Measurements from ENCODE around the gene VIM.

VIM gene

DNA sequence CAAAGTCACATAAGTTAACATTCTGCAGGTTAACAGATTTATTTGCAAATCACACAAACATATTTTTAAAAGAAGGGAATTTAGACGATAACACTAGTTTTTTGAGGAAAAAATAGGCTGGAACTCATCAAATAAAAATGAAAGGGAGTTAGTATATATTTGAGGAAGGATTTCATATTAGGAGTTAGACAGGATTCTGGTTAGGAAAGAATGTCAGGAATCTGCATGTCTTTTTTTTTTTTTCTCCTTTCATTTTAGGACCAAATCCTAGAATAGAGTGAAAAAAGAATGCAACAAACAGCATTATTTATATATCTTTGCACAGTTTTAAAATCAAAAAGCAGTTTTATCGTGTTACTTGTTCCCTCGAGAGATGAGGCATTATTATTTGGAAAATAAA, 17.7 kb upstream of the VIM start:
- no peak for DNase-seq

DNA sequence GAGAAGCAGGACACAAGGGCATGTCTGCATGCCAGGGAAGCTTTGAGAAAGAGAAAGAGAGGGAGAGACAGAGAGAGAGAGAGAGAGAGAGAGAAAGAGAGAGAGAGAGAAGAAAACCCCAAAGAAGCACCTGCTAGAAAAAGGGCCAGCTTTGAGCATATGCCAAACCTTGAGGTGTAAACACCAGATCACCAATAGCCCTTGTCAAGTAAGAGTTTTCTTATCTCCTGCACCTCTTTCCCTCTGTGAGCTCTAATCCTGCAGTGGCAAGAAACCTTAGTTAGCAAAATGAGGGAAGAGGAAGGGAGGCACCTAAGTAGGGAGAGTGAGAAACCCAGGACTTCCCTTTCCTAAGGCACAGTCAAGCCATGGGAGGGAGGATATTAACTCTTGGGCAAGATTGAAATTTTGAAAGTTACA, 15.2 kb upstream of the VIM start:
- DNase-seq, result no peak

DNA sequence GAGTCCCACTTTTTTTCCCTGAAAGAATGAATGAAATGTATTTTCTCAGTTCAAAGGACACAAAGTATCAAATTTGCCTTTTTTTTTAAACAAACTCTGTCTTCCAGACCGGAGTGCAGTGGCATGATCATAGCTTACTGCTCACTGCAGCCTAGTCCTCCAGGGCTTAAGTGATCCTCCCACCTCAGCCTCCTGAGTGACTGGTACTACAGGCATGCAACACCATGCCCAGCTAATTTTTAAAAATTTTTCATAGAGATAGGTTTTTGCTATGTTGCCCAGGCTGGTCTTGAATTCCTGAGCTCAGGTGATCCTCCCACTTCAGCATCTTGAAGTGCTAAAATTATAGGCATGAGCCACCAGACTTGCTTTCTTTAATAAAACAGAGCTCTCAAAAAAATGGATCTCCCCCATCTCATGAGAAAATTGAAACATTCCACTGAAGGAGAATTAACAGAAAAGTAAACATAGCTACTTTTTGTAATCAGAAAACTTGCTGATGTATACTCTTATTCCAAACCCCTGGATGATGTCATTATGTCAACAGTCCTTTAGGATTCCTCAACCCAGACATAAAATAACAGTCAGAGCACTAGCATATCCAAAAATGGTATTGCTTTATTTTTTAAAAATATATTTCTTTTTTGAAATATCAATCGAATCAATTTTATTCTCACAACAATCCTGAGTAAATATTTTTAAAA, 14.2 kb upstream of the VIM start:
- no peak for DNase-seq

DNA sequence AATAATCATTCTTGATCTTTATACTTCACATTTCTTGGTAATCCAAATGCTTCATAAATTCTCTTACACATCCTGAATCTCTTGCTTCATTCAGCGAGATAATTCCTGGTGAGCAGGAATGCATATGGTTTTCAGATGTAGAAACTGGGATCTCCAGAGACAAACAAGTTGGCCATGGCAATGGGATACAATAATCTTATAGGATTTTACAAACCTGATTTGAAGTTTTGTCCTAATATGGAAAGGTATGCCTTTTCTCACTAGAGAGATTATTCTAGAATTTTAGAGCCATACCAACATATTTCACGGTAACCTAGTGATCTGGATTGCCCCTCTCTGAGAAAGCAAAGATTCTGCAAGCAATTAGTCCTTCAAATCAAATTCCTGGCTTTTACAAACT, 13.5 kb upstream of the VIM start:
- no peak for DNase-seq

DNA sequence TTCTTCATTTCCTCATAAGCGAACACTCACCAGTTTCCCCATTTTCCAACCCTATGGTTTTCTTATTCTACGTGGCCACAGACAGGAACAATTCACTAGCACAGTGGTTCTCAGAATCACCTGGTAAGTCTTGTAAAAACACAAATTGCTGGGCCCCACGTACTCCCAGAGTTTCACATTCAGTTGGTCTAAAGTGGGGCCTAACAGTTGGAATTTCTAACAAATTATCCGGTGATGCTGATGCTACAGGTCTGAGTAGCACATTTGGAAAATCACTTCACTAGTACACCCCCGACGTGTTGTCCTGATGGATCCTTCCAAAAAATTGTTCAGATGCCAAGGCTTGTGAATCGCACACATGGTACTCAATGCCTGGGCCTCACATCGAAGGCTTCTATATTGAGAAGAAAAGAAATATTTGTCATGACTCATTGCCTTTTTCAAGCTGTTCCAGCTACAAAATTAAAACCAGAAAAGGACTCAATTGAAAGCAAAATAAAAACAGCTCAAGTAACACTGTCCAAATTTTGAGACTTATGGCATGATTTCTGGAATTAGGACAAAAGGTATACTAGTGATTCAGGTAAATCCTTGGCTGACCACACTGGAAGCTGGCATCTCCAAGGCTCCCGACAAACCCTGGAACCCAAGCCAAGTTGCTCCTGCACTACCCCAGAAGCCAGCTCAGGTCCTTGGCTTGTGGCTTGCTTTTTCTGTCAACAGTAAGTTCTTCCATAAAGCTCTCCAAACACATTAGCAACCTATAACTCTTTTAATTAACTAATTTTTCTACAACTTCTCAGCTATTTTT, 12.9 kb upstream of the VIM start:
- no peak for DNase-seq

DNA sequence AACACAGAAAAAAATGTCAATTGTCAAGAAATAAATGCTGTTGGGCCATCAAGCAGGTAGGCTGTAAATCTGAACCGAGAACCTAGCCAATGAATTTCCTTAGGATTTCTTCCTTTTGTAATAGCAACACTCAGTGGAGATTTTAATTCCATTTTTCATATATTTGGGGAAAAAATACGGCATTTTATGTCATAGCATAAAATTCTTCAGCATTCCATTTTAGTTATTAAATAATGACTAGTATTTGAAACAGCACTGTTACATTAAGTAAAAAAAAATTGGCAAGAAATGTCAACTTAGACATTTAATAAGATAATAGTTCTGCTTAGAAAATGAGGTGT, 12.3 kb upstream of the VIM start:
- DNase-seq, result no peak

DNA sequence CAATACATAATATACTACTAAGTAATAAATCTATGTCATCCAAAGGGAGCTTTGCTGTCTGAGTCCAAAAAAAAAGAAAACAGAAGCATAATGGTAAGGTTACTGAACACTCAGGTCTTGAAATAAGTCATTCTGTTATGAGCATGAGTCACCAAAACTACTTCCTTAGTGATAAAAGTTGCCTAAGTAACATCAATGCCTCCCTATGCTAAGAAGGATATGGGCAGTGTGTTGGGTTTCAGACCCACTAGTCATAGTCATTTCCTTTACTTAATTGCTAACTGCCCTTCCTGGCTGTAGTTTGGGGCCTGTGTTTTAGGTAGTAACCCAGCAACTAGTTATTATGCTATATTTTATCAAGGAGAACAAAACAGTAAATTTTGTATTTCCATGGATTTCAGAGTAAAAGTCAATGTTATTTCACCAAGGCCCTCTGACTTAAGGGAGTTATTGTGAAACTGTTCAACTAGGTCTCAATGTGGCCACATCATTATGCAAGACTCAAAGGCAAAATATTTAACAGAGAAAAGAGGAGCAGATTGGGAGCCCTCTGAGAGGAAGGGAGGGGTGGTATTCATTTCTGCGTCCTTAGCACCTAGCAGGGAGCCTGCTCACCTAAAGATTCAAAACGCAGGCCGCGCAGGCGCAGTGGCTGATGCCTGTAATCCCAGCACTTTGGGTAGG, 11.7 kb upstream of the VIM start:
- no peak for DNase-seq

DNA sequence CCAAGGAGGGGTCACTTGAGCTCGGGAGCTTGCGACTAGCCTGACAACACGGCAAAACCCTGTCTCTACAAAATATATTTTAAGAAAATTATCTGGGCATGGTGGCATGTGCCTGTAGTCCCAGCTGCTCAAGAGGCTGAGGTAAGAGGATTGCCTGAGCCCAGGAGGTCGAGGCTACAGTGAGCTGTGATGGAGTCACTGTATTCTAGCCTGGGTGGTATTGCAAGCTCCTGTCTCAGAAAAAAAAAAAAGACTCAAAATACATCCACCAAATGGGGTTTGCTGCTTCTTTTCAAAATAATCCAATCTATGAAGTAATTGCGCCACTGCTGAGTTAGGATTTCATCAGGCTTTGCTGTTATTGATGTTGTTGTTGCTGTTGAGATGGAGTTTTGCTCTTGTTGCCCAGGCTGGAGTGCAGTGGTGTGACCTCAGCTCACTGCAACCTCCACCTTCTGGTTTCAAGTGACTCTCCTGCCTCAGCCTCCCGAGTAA, 11.1 kb upstream of the VIM start:
- DNase-seq, result no peak

DNA sequence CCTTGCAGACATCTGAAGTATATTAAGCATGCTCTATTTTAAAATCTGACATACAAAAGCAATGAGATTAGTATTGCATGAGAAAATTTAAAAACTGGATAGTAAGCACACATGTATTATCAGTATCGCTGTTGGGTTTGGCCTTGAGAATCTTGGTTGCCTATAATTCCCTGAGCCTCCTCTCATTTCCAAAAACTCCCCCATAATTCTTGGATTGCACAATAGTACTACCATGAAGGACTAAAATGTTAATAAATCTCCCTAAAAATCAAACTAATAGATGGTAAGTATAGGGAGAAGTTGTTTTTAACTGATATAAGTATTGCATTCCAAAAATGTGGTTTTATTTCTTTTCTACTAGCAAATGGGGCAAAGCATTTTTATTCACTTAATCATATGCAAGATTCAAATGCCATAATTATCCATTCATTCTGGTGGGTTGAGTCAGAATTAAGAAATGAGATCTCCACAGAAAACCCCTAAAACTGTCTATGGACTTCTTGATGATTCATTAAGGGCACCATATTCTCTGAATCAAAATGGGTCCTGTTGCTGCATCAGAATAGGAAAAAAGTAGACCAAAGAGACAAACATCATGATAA, 10.3 kb upstream of the VIM start:
- no peak for DNase-seq

DNA sequence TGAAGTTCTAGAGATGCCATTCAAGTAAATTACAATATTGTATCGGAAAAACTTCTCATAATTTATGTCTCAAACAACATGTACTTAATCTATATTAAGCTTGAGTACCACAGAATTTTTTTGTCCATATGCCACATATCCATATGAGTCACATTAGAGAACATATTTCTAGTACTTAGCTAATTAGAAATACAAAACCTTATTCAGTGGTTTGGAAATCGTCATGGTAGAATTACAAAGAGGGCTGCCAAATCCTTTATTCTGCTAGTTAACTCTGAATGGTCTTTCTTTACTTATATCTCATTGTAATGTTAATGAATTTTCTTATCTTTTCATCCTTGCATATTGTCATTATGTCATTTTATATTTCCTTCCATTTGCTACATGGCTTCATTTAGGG, 9.0 kb upstream of the VIM start:
- no peak for DNase-seq

DNA sequence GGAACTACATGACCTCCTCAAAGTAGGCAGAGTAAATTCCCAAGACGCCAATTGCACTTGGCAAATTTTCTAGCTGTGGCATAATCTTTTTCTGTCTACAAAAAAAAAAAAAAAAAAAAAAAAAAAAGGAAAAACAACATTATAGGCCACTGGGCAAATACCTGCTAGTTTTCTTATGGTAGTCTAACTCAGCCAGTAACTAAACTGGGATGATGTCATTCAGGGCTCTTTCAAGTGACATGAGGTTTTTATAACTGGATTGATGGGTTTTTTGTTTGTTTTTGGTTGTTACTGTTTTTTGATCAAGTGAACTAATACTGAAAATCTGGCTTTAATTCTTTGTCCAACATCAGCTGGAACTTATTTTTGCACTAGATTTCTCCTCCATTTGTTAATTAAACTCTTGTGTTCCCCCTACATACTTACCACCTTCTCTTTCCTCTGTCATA, 7.4 kb upstream of the VIM start:
- DNase-seq, result no peak

DNA sequence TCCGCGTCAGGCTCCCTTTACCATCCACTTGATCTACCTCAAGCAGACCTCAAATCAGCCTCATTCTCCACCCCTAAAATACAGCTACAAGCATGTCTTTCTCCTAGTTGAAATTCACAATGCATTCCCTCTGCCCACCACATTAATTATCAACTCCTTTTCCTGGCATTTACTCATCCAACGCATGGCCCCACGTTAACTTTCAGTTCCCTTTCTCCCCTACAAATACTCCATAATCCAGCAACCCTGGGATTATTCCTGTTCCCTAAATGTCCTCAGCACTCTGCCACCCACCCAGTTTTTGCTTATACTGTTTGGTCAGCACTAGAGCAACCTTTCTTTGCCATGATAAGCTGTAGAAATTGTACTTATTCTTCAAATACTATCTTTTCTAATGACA, 5.7 kb upstream of the VIM start:
- DNase-seq, result no peak

DNA sequence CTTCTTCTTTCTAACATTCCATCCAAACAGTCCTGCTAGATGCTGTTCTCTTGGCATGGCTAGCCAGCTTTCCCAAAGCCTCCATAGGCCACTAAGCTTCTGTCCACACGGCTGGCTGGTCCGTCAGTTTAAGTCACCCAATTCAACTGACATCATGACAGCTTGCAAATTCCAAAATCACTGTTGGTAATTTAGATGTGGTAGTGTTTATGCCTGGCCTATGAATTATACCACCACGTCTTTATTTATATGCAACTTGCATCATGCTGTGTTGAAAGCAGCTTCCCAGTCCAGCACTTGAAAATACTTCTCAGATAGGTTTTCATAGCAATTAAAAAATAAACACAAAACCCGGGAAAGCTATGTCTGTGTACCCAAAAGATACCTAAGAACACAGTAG, 2.2 kb upstream of the VIM start:
- DNase-seq, result no peak

DNA sequence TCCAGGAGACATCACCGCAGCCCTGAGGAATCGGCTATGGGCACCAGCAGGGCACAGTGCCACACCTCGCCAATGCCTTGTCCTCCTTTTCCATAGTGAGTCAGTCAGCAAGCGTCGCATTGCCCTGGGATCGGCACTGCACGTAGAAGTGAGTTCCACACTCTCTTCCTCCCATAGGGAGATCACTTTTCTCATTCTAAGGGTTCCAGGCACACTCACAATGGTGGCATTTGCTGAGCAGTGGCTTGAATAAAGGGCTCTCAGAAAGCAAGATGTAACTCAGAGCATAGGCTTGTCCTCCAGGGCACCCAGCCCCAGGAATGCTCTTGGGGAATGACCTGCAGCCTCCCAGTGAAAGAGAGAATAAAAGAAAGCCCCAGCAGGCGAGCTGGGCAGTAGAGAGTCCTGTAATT, 1.1 kb upstream of the VIM start:
- DNase-seq, result no peak

DNA sequence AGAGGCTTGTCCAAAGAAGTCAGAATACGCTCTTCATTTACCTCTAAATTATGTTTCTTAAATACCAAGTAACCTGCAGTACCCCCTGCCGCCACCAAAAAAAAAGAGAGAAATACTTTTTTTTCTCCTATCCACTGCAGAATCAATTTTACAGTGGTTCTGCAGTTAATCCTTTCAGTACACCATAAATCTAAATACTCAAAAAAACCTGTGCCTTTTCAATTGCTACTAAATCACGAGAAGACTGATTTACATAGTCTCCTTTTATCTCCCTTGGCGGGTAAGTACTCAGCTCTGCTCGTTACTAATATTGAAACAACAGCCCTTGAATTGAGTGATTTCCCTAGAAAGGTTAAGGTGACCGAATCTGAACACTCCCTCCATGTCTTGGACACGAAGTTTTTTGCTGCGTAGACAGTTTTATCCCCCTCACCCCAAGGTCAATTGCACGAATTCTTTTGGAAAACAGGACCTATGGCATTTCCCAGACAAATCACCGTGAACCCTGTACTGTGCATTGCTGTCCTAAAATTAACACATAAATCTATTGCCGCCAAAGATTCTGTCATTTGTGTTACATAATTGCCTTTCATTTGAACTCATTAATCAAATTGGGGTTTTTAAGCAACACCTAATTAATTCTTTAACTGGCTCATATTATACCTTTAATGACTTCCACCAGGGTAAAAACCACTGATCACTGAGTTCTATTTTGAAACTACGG, 512 bp upstream of the VIM start:
- DNase-seq, result no peak

DNA sequence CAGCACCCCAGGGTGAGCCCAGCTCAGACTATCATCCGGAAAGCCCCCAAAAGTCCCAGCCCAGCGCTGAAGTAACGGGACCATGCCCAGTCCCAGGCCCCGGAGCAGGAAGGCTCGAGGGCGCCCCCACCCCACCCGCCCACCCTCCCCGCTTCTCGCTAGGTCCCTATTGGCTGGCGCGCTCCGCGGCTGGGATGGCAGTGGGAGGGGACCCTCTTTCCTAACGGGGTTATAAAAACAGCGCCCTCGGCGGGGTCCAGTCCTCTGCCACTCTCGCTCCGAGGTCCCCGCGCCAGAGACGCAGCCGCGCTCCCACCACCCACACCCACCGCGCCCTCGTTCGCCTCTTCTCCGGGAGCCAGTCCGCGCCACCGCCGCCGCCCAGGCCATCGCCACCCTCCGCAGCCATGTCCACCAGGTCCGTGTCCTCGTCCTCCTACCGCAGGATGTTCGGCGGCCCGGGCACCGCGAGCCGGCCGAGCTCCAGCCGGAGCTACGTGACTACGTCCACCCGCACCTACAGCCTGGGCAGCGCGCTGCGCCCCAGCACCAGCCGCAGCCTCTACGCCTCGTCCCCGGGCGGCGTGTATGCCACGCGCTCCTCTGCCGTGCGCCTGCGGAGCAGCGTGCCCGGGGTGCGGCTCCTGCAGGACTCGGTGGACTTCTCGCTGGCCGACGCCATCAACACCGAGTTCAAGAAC, 1.1 kb downstream of the VIM start:
- no peak for DNase-seq

DNA sequence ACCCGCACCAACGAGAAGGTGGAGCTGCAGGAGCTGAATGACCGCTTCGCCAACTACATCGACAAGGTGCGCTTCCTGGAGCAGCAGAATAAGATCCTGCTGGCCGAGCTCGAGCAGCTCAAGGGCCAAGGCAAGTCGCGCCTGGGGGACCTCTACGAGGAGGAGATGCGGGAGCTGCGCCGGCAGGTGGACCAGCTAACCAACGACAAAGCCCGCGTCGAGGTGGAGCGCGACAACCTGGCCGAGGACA, 1.6 kb downstream of the VIM start:
- DNase-seq, result no peak

DNA sequence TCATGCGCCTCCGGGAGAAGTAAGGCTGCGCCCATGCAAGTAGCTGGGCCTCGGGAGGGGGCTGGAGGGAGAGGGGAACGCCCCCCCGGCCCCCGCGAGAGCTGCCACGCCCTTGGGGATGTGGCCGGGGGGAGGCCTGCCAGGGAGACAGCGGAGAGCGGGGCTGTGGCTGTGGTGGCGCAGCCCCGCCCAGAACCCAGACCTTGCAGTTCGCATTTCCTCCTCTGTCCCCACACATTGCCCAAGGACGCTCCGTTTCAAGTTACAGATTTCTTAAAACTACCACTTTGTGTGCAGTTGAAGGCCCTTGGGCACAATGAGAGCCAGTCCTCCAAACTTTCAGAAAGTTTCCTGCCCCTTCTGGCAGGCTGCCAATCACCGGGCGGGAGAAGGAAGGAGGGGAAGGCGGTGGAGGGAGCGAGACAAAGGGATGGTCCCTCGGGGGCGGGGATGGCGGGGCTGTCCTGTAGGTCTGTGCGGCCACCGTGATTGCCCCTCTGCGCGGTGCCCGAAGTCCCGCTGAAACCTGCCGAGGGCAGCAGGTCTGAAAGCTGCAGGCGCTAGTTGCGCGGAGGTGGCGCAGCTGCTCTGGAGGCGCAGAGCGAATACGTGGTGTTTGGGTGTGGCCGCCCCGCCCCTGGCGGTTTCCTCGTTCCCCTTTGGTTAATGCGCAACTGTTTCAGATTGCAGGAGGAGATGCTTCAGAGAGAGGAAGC, 2.1 kb downstream of the VIM start:
- DNase-seq, result peak; percentile 42

DNA sequence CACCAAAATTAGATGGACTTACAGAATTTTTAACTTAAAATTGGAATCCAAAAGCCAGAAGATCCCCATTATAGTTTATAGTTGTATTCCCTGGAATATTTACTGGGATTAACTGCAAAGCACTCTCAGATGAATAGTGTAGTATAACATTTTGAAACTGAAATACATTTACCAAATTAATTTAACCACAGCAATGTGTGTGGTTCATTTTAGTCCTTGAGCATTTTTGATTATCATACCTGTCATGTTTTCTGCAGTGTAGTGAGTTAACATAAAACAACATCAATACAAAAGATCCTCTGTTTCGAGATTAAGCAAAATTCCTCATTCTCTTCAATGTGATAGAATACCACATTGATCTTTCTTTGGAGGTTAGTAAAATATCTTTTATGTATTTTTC, 3.7 kb downstream of the VIM start:
- DNase-seq, result no peak

DNA sequence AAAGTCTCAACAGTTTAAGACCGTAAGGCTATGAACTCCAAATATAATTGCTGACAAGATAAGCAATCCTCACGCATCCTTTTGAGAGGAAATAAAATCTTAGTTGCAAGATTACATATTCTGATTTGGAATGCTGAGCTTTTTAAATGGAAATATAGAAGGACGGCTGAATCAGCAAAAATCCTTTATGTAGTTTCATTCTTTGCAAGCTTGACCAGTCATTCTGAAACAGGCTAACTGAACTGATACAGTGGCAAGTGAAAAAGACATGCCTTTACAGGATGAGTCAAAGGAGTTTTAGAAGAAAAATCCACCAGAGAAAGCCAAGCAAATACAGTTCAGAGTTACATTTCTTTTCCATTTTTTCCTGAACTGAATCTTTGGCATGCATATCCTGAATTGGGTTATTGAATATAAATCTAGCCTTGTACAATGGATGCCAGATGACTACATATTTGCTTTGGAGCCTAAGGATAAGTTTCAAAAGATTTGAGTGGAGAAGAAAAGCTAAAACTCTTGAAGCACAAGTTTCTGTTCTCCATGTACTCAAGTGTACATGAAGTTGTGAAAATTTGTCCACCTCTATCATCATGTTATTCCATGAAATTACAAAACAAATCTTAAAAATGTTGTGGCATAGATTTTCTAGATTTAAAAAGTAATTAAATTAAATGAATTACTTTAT, 4.4 kb downstream of the VIM start:
- DNase-seq, result no peak

DNA sequence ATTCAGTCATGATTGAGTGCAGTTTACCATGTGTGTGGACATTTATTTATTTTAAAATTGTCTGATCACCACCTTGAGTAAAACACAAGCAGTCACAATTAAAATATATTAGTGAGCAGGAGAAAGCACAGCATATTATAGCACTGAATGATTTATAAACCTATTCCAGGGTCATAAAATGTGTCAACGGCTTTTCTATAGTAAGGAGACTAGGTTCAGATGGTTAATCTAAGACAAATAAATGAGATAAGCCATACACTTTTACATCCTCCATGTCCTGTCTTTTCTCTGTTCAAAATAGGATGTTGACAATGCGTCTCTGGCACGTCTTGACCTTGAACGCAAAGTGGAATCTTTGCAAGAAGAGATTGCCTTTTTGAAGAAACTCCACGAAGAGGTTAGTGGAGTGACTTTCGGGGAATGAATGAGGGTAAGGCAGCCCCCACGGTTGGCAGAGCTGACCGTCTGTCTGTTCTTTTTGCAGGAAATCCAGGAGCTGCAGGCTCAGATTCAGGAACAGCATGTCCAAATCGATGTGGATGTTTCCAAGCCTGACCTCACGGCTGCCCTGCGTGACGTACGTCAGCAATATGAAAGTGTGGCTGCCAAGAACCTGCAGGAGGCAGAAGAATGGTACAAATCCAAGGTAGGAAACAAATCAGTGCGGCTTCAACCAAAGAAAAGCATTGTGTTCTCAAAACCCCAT, 5.4 kb downstream of the VIM start:
- DNase-seq, result no peak

Measured in NCI-H748 treated with DMSO at 0.1 percent for 48 hours (cell line).